Stimulated activated CD8-positive, alpha-beta memory T cell treated with anti-CD3 and anti-CD28 coated beads, Interleukin-12 subunit alpha, Interleukin-12 subunit beta, amount 100 ng/mL, for 1 hour (primary cell): ENCODE data around the gene FTMT.
"Not testable (repeated sequence)": the region's sequence is repeated elsewhere in the genome, so short reads cannot be mapped to it uniquely, and the experiment has no call there.

Source experiments
- DNase-seq: peaks from one replicate; pipeline ENCODE4 v3.0.0-alpha.2; 2020; ENCODE audit warnings: low read depth

FTMT gene

DNA sequence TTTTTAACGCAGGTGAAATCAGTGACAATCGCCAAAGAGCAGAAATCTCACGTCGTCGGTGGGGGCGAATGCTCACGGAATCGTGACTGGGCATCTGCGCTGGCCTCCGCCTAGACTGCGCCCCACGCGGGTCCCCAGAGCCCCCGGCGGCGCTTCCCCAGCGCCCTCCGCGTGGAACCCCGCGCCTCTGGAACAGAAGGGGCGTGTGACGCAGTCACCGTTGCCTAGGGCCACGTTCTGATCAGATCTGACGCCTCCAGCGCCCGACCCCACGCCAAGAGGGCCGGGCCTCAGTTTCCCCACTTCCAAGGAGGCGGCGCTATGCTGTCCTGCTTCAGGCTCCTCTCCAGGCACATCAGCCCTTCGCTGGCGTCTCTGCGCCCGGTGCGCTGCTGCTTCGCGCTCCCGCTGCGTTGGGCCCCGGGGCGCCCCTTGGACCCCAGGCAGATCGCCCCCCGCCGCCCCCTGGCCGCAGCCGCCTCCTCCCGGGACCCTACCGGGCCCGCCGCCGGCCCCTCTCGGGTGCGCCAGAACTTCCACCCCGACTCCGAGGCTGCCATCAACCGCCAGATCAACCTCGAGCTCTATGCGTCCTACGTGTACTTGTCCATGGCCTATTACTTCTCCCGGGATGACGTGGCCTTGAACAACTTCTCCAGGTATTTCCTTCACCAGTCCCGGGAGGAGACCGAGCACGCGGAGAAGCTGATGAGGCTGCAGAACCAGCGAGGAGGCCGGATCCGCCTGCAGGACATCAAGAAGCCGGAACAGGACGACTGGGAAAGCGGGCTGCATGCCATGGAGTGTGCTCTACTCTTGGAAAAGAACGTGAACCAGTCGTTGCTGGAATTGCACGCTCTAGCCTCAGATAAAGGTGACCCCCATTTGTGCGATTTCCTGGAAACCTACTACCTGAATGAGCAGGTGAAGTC, at the start of gene FTMT:
Gene FTMT (plus strand): TSS at position 240 of the 932 bp plus-strand sequence. CDS start 82 bp downstream, at position 322.
- DNase-seq, result no peak

DNA sequence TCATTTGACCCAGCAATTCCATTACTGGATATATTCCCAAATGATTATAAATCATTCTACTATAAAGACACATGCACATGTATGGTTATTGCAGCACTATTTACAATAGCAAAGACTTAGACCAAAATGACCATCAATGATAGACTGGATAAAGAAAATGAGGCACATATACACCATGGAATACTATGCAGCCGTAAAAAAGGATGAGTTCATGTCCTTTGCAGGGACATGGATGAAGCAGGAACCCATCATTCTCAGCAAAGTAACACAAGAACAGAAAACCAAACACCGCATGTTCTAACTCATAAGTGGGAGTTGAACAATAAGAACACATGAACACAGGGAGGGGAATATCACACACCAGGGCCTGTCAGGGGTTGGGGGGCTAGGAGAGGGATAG, 46.4 kb upstream of the FTMT start:
- not testable (repeated sequence) for DNase-seq

DNA sequence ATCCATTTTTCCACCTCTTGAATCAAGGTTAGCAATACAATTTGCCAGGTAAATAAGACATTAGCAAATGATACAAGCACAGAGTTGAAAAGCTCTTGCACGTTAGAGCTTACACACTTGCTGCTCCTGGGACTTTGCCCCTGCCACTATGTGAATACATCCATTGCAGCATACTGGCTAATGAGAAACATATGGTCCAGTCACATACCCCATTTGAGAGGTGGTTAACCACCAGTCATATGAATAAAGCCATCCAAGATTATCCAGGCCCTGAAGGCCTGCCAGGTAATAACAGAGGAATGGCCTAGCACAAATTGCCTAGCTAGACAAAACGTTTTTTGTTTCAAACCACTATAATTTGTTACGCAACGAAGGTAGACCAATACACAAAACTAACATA, 45.8 kb upstream of the FTMT start:
- no peak for DNase-seq

DNA sequence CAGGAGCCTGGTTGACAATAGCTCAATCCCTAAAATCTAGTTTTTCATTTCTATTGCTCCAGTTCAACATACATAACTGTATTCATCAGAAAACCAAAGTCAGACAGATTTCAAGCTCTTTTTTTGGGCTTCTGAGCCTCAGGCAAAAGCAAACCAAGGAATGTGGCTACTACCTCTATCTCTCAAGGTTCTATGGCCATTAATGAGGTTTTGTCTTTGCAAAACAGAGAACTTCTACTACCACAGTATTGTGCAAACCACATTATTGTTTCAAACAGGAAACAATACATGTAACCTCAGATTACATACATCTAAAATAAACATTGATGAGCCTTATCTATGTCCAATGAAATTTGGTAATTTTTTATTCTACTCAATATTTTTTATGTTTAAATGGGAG, 35.5 kb upstream of the FTMT start:
- no peak for DNase-seq

DNA sequence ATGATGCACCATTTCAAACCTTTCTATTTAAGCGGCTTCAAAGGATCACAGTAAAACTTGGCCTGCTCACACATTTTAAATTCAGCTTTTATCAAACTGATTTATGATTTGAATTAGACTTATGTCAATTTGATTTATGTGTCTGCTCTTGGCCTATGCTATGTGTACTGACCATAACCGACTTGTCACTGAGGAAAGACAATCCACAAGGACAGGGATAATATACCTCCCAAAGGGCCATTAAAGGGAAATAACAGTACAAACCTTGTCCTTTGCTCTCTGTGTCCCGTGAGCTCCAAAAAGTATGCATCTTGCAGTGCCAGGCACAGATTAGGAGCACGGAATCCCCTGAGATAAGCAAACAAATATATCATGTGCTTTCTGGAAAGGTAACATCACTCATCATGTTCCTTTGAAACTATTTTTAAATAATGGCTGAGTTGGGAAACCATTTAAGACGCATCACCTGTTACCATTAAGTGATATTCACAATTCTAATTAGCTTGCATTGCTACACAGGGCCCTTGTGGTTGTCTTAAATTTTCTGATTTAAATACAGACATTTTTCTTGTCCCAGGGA, 31.9 kb upstream of the FTMT start:
- no peak for DNase-seq

DNA sequence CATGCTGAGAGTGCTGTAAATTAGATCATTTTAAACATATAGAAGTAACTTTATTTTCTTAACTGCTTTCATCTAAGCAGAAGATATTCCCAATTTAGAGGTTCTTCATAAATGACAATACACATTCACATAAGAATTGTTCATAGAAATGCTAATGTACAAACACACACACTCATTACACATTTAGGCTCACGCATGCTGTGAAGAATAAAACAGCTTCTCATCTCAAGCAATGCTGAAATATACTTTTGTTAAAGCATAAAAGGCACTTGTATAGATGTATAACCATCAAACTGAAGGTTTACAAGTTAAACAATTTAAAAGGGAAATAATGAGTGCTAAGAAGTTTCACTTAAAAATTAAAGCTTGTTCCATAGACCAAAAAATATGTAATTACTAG, 18.1 kb upstream of the FTMT start:
- DNase-seq, result no peak

DNA sequence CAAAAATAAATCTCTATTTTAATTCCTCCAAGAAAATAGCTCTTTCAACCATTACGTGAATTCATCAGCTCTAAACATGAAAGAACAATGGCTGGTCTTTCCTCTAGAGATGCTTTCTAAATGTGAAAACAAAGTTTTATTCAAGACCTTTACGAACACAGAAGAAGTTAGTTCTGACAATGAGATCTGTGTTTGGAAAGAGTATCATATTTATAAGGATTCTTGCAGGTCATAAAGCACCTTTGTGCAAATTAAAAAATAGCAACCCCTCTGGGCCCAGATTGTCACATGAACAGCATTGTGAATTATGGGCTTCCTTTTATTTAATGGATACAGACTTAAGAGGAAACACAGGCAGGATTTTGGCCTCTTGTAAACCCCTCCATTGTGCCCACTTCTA, 17.7 kb upstream of the FTMT start:
- DNase-seq, result no peak

DNA sequence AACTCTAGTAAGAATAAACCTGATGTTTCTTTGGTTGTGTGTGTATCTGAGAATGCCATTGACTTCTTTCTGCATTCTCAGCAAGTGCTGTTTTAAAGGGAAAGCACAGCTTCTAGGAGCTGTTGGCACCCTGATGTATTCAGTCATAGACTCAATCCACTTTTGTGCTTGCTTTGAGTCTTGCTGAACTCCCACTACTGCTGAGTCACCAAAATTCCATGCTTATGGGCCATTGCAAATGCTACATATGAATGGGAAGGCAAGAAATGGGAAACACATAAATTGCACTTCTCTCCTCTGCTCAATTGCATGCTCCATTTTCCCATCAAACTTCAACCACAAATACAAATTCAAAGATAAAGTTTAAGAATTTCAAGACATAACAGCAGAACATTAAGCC, 9.8 kb upstream of the FTMT start:
- DNase-seq, result no peak

DNA sequence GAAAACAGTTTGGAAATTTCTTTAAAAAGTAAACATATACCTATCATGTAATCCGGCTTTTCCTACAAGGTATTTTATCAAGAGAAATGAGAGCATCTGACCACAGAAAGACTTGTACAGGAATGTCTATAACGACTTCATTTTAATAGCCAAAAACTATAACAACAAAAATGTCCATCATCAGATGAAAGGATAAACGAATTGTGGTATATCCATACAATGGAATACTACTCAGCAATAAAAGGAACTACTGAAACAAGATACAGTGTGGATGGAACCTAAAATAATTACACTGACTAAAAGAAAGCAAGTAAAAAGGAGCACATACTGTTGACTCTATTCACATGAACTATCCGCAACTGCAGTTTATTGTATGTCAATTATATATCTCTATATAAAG, 1.4 kb upstream of the FTMT start:
- DNase-seq, result no peak

DNA sequence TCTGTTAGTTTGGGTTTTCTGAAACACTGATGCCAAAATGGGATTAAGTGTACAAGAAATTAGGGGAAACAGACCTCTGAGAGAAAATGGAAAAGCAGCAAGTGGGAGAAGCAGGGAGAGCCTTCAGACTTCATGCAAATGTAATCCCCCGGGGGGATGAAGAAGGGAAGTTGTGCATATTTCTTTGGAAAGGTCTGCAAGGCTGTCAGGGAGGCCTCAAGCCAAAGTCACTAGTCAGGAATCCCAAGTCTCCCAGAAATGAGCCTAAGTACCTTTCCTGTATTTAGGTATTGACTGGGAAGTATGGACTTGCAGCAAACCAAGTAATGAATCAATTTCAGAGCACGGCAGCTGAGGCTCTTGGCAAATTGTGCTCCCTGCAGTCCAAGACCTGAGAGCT, 2.2 kb downstream of the FTMT start:
- DNase-seq, result no peak

DNA sequence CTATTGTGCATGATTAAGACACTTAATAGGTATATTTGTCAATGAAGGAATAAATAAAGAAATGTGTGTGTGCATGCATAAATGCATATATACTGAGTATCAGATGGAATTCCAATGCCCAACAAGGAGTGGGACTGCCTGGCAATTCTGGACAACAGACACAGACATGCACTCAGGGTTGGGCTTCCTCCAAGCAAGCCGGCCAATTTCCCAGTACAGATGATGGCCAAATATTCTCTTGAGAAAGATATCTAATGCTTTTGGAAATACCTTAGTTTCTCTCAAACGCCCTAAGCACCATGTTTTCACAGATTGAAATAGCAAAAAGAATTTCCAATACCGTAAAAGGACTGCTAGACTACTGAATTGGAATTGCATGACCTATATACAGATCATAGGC, 11.1 kb downstream of the FTMT start:
- no peak for DNase-seq

DNA sequence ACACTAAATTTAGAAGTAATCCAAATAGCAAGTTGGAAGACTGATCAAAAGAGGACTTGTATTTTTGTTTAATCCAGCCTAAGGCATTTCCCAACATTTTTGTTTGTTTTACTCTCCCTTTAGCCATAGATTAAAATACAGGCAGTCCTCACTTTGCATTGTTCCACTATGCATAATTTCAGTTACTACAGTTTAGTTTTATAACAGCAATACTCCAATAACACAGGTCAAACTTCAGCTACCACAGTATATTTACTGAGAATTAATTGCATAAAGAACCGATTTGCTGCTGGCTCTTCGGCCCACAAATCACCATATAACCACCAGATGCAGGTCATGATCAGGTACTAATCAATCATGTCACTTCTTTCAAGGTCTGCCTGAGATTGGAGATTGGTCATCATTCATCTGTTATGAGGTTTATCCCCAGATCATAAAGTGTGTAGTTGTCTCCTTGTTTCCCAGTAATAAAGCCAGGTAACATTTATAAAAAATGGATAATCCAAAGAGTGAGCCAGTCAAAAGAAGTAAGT, 12.1 kb downstream of the FTMT start:
- no peak for DNase-seq

DNA sequence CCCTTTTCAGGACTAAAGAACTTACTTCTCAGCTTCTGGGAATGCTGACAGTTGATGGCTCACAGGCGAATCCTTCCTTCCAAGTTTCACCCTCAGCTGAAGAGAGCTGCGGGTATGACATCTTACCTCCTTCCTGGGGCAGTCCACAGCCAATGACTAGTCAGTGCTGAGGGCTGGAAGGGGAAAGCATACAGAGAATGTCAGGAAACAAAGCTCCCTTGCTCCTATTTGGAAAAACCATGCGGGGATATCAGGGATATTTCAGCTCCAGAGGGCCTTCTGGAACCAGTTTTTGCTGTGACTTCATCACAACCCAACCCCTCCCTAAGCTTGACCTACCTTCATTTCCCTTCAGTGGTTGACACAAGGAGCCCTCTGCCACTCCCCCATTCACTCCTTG, 15.7 kb downstream of the FTMT start:
- DNase-seq, result no peak

DNA sequence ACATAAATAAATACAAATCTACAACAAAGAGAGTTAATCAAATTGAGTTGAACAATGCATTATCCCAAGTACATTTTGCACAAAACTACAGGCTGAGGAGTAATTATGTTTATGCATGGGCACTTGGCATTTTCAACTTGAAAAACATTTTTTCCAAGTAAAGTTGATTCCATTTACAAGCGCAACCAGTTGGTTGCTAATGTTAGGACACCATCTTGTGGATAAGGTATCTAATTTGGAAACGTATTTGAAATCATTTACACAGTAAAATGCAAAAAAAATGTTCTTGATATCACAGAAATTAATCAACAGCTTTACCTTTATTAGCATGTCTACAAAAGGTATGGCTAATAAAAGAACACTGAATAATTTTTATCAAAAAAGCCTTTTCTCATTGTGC, 18.8 kb downstream of the FTMT start:
- DNase-seq, result no peak

DNA sequence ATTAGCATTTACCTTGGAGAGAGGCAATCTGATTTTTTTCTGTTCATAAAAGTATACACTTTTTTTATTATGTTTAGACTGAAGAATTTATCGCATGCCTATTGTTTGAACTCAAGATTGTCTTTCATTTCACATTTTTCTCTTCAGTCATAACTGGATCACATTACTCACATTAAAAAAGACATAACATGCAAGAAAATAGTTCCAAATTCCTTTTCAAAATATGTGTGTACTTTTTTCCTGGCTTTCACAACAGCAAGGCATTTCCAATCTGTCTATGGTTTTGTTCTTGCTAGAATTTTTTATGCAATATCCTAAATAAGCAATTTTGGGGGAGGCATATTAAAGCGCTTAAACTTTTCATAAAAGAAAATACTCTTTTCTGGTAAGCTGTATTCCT, 21.2 kb downstream of the FTMT start:
- no peak for DNase-seq

DNA sequence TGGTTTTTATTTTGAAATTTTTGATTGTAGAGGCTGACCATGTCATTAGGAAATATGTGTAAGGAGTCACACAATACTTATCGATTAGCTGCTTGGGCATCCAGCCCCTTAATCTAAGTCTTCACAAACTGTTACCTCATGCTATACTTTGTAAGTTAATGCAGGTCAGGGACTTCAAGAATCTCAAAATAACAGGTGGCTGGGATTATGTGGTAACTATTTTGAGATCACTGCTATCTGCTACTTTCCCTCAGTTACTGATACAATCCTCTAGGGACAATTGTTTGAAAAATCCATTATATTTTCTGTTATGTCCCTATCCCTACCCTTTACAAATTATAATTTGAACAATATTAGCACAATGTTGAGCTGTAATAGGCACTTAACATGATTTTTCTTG, 21.7 kb downstream of the FTMT start:
- DNase-seq, result no peak

DNA sequence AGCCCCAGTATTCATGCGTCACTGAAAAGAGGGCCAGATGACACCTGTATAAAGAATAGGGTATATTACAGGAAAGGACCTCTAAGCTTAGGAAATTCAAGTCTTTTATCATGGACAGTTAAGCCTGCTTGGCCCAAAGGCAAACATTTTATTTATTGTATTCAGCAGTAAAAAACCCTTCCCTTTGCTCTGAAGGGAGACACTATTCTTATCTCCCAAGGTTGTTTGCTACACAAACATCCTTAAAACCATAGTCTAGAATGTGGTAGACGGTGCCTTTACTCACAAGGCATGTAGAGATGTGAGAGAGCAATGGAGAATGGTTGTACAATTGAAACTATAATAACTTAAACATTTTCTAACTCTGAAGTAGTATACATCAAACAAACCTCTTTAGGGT, 33.9 kb downstream of the FTMT start:
- DNase-seq, result no peak

DNA sequence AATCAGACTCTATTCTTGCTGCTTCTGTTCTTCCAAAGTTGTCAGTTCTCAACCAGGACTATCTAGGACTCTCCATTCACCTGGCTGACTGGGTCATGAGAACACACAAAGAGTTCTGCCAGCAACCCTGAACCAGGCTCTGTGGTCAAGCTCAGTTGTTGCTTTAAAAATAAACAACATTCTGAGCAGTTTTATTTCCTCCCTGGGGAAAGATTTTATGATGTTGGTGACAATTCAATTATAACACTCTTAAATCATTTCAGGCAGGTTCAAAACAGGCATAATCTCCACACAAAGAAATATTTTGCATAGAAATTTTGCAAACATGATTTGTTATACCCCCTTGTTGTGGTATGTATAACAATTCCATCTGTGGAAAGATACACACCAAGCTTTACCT, 36.0 kb downstream of the FTMT start:
- DNase-seq, result no peak

DNA sequence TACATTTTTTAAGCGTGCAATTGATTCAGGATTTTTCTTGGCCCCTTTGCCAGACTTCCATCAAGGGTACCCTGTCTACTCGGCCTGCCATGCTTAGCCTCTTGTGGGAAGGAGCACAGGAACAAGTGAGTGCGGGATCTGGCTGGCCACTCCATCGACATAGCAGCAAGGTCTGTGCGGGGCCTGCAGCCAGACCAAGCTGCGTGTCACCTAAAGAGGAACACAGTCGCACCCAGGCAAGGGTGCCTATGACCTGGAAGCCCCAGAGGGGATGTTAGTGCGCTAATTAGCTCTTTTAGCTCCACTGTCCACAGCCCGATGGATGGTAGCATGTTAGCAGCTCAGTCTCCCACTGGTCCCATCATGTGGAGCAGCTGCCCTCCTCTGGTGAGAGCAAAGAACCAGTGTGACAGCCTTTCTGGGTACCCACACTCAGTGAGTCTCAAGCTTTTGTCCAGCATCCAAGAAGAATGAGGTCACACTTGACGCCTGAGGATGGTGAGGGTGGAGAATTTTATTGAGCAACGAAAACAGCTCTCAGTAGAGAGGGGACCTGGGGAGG, 38.7 kb downstream of the FTMT start:
- no peak for DNase-seq

DNA sequence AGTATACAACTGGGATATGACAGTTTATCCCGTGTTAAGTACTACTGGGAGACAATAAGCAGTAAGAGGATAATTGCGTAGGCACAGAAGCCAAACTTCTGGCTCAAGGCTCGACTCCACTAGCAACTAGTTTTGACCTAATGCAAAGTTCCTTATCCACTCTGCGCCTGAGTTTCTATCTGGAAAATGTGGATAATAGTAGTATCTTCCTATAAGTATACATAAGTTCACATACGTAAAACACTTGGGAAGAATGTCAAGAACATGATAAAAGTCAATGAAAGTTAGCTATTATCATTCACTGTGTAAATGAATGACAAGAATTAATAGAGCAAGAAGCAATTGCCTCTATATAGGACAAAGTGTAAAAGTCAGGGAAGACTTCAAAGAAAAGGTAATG, 45.7 kb downstream of the FTMT start:
- no peak for DNase-seq

DNA sequence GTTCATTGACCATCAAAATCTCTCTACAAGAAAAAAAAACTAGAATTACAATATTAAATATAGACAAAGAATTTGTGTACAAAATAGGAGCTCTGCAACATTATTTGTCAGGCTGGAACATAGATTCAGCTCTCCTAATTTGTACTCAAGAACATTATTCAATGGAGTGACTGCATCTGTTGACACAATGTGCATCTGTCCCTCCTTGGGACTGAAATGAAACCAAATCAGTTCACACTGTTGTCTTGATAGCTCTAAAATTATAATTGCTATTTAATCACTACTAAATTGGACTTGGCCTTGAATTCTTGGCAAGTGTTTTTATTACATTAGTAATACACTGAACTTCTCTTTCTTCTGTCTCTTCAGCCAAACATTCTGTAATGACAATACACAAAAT, 47.7 kb downstream of the FTMT start:
- DNase-seq, result no peak
